Liver (tissue), 9 donors: ENCODE data around the gene LBX1. TPM values are rescaled to one million over a fixed set of nuclear protein-coding genes. Genes with fewer than 3 reads are reported as not detected.
A peak's percentile ranks its signal among the peaks of the same experiment; 100 is the strongest.

Experiments
- DNase-seq: peaks from one replicate; pipeline ENCODE4 v3.0.0-alpha.2; 2017; ENCODE audit warnings: low spot score
- H3K27ac ChIP-seq, 2 donors: one replicate each; pipeline ENCODE4 v1.7.0; 2013; ENCODE audit warnings: inconsistent platforms in 2 of 2, low read length in 2 of 2, control low read depth in 1 of 2, low read depth in 1 of 2, mild to moderate bottlenecking in 1 of 2
- H3K27me3 ChIP-seq, 4 donors: one replicate each; pipeline versions ENCODE4 v1.6.1 to v1.7.0; 2013; ENCODE audit warnings: low read length in 3 of 4, inconsistent platforms in 1 of 4, mild to moderate bottlenecking in 1 of 4, moderate library complexity in 1 of 4; ENCODE audit not compliant: control insufficient read depth in 4 of 4, insufficient read depth in 4 of 4
- H3K36me3 ChIP-seq, 4 donors: one replicate each; pipeline versions ENCODE4 v1.6.1 to v1.7.0; 2013; ENCODE audit warnings: low read length in 3 of 4, mild to moderate bottlenecking in 3 of 4, low read depth in 1 of 4, moderate library complexity in 1 of 4; ENCODE audit not compliant: control insufficient read depth in 4 of 4, insufficient read depth in 3 of 4
- H3K4me1 ChIP-seq, 4 donors: one replicate each; pipeline versions ENCODE4 v1.6.1 to v1.7.0; 2013; ENCODE audit warnings: low read length in 3 of 4, mild to moderate bottlenecking in 3 of 4, moderate library complexity in 1 of 4; ENCODE audit not compliant: control insufficient read depth in 4 of 4, insufficient read depth in 4 of 4
- H3K4me3 ChIP-seq, 3 donors: one replicate each; pipeline versions ENCODE4 v1.6.1 to v1.7.0; 2013; ENCODE audit warnings: low read length in 3 of 3, control low read depth in 1 of 3, low read depth in 1 of 3, mild to moderate bottlenecking in 1 of 3
- H3K9ac ChIP-seq, 2 donors: one replicate each; pipeline ENCODE4 v1.7.0; 2013; ENCODE audit warnings: low read length in 2 of 2, mild to moderate bottlenecking in 2 of 2, moderate library complexity in 2 of 2, control low read depth in 1 of 2, low read depth in 1 of 2
- H3K9me3 ChIP-seq, 4 donors: one replicate each; pipeline versions ENCODE4 v1.6.1 to v1.7.0; 2013; ENCODE audit warnings: low read length in 3 of 4; ENCODE audit not compliant: control insufficient read depth in 4 of 4
- ATF3 ChIP-seq: IDR thresholded peaks from 2 replicates; pipeline ENCODE4 v1.6.1; 2016; ENCODE audit warnings: antibody characterized with exemption
- CTCF ChIP-seq: fragments of 150-350 bp; IDR thresholded peaks from 2 replicates; pipeline ENCODE4 v1.5.1; 2017; ENCODE audit warnings: improper control_type of control experiment, low read depth, low read length; ENCODE audit not compliant: missing input control
- EGR1 ChIP-seq, 2 donors: IDR thresholded peaks; 2 replicates each; pipeline ENCODE4 v1.6.1; 2016 to 2018; ENCODE audit warnings: antibody characterized with exemption in 2 of 2, low read depth in 2 of 2
- FOXA1 ChIP-seq: IDR thresholded peaks from 2 replicates; pipeline ENCODE4 v1.6.1; 2016; ENCODE audit warnings: antibody characterized with exemption
- FOXA2 ChIP-seq: IDR thresholded peaks from 2 replicates; pipeline ENCODE4 v1.6.1; 2016; ENCODE audit warnings: antibody characterized with exemption
- GABPA ChIP-seq, 2 donors: IDR thresholded peaks in 1 of 2; conservative IDR thresholded peaks in 1 of 2; 2 replicates each; pipeline ENCODE4 v1.6.1; 2016; ENCODE audit warnings: antibody characterized with exemption in 2 of 2, mild to moderate bottlenecking in 1 of 2, moderate library complexity in 1 of 2
- HNF4A ChIP-seq, 2 donors: conservative IDR thresholded peaks; 2 replicates each; pipeline ENCODE4 v1.6.1; 2016; ENCODE audit warnings: antibody characterized with exemption in 2 of 2, mild to moderate bottlenecking in 2 of 2
- HNF4G ChIP-seq: IDR thresholded peaks from 2 replicates; pipeline ENCODE4 v1.6.1; 2016; ENCODE audit warnings: antibody characterized with exemption
- JUND ChIP-seq, 2 donors: IDR thresholded peaks; 2 replicates each; pipeline ENCODE4 v1.6.1; 2016; ENCODE audit warnings: antibody characterized with exemption in 2 of 2
- MAX ChIP-seq: IDR thresholded peaks from 2 replicates; pipeline ENCODE4 v1.6.1; 2016; ENCODE audit warnings: antibody characterized with exemption
- NR2F2 ChIP-seq: IDR thresholded peaks from 2 replicates; pipeline ENCODE4 v1.6.1; 2016; ENCODE audit warnings: antibody characterized with exemption
- RAD21 ChIP-seq, 2 donors: IDR thresholded peaks; 2 replicates each; pipeline ENCODE4 v1.6.1; 2016; ENCODE audit warnings: antibody characterized with exemption in 2 of 2, mild to moderate bottlenecking in 2 of 2
- REST ChIP-seq: IDR thresholded peaks from 2 replicates; pipeline ENCODE4 v1.6.1; 2016; ENCODE audit warnings: antibody characterized with exemption, mild to moderate bottlenecking
- RXRA ChIP-seq, 2 donors: IDR thresholded peaks; 2 replicates each; pipeline ENCODE4 v1.6.1; 2017 to 2018; ENCODE audit warnings: antibody characterized with exemption in 2 of 2, mild to moderate bottlenecking in 1 of 2
- SP1 ChIP-seq: IDR thresholded peaks from 2 replicates; pipeline ENCODE4 v1.6.1; 2018; ENCODE audit warnings: antibody characterized with exemption, mild to moderate bottlenecking
- TAF1 ChIP-seq: conservative IDR thresholded peaks from 2 replicates; pipeline ENCODE4 v1.6.1; 2016; ENCODE audit warnings: antibody characterized with exemption, mild to moderate bottlenecking
- YY1 ChIP-seq: IDR thresholded peaks from 2 replicates; pipeline ENCODE4 v1.6.1; 2016; ENCODE audit warnings: antibody characterized with exemption, mild to moderate bottlenecking
- ZBTB33 ChIP-seq: IDR thresholded peaks from 2 replicates; pipeline ENCODE4 v1.6.1; 2016; ENCODE audit warnings: antibody characterized with exemption
- WGBS: extraction: QIAGEN DNeasy Blood & Tissue Kit; methylation state at CpG from one replicate; pipeline ENCODE4 v1.1.7; 2013; 5-methylcytosine and 5-hydroxymethylcytosine counted together
- polyA plus RNA-seq, 2 donors: library from polyadenylated mRNA; stranded (reverse) in 1 of 2; unstranded in 1 of 2; fragments of 200-250 nt in 1 of 2; fragments of >200 nt in 1 of 2; fragmentation: Nextera tagmentation in 1 of 2; extraction: Ambion mirVana in 1 of 2; gene quantifications; one replicate each; pipeline versions ENCODE4 v1.2.1 to v1.2.3, GENCODE V29; 2013 to 2015
- total RNA-seq, 2 donors: library from RNA; depleted of rRNA; stranded (reverse); fragments of >200 nt; gene quantifications; one replicate each; pipeline ENCODE4 v1.2.3, GENCODE V29; 2014
- donor health status: healthy.
- donor health status: healthy.
- donor health status: healthy.
- donor health status: healthy.
- donor health status: healthy.

Gene LBX1
- total and polyA plus RNA-seq, 4 donors = not detected

- no peak overlapping the region for H3K9ac ChIP-seq
- TF ChIP-seq JUND (IDR thresholded peaks at IDR 0.05) = no peak
- no peak for TF ChIP-seq HNF4G
- TF ChIP-seq SP1 = no peak
- no peak for TF ChIP-seq GABPA (IDR thresholded peaks at IDR 0.05 in 1 of 2, conservative IDR thresholded peaks at IDR 0.05 in 1 of 2)
- TF ChIP-seq NR2F2 = no peak
- TF ChIP-seq FOXA1 = no peak
- TF ChIP-seq TAF1 = no peak
- no peak for TF ChIP-seq RAD21 (IDR thresholded peaks at IDR 0.05)
- TF ChIP-seq YY1 = no peak
- no peak for TF ChIP-seq EGR1 (IDR thresholded peaks at IDR 0.05; ENCODE audit: low read depth in 2 of 2)
- no peak for TF ChIP-seq FOXA2
- TF ChIP-seq ZBTB33 = no peak
- TF ChIP-seq REST = no peak
- TF ChIP-seq MAX = no peak
- no peak for TF ChIP-seq RXRA (IDR thresholded peaks at IDR 0.05)
- no peak for TF ChIP-seq CTCF
- TF ChIP-seq ATF3 = no peak
- no peak for TF ChIP-seq HNF4A (conservative IDR thresholded peaks at IDR 0.05)
- H3K9me3 ChIP-seq = no peaks in the 10 kb centered on the region
- H3K4me1 ChIP-seq = peaks cover 27 to 58% (median 28%) of the 10 kb centered on the region in 4 donors
- H3K4me3 ChIP-seq = peak overlapping the region in 1 of 3 donors; percentile 8
- H3K27me3 ChIP-seq = peaks cover 5 to 53% (median 32%) of the 10 kb centered on the region in 4 donors
- no peaks in the 10 kb centered on the region for H3K36me3 ChIP-seq
- H3K27ac ChIP-seq = no peak overlapping the region
- 8% methylated on average over 43 of the region's 43 CpGs for WGBS
- DNase-seq = no peak
These were observed 1.7 kb downstream of the LBX1 start for GRCh38 chr10:101227429-101228152.
